Hematopoietic multipotent progenitor cell treated with erythropoietin and hydrocortisone succinate and interleukin-3 and kit ligand, for 8 days (in vitro differentiated cells): Measurements from ENCODE around the gene RNF207.

ENCODE experiments used
- DNase-seq: peaks from one replicate; pipeline ENCODE4 v3.0.0-alpha.2; 2015

RNF207 gene, protein sequence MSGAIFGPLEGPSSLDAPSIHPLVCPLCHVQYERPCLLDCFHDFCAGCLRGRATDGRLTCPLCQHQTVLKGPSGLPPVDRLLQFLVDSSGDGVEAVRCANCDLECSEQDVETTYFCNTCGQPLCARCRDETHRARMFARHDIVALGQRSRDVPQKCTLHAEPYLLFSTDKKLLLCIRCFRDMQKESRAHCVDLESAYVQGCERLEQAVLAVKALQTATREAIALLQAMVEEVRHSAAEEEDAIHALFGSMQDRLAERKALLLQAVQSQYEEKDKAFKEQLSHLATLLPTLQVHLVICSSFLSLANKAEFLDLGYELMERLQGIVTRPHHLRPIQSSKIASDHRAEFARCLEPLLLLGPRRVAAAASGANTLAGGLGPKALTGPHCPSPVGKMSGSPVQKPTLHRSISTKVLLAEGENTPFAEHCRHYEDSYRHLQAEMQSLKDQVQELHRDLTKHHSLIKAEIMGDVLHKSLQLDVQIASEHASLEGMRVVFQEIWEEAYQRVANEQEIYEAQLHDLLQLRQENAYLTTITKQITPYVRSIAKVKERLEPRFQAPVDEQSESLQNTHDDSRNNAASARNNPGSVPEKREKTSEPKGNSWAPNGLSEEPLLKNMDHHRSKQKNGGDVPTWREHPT

DNA sequence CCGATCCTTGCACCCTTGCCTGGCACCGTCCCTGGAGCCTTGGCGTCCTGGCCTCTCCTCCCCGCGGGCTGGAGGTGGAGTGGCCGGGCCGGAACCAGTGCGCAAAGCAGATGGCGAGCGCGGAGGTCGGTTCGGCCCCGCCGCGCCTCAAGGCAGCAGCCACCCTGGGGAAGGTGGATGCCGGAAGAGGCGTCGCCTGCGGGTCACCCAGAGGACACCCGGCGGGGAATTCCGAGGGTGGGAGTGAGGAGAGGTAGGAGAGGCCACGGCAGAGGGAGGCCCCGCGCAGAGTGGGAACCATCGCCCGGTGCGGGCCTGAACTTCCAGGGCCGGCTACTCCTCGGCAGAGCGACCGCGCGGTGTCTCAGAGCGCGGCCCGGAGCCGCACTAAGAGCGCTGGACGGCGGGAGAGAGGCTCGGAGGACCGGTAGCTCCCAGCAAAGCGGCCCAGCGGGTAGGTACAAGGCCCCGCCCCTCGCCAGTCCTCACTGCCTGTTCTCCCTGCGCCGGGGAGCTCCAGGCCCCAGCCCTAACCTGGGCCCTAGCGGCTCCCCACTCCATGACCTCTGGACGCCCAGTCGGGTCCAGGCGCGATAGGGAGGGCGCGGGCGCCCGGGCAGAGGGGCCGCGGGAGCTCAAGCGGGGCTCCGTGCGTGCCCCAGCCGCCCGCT lies at the start of gene RNF207:
TSS of gene RNF207 (plus strand) at position 271 of the 671 bp plus-strand sequence. CDS start 417 bp downstream, outside the sequence.
- peak; percentile 35 for DNase-seq

GRCh38 chr1:6157132-6157527 lies 48.8 kb upstream of the RNF207 start:
- no peak for DNase-seq

DNA sequence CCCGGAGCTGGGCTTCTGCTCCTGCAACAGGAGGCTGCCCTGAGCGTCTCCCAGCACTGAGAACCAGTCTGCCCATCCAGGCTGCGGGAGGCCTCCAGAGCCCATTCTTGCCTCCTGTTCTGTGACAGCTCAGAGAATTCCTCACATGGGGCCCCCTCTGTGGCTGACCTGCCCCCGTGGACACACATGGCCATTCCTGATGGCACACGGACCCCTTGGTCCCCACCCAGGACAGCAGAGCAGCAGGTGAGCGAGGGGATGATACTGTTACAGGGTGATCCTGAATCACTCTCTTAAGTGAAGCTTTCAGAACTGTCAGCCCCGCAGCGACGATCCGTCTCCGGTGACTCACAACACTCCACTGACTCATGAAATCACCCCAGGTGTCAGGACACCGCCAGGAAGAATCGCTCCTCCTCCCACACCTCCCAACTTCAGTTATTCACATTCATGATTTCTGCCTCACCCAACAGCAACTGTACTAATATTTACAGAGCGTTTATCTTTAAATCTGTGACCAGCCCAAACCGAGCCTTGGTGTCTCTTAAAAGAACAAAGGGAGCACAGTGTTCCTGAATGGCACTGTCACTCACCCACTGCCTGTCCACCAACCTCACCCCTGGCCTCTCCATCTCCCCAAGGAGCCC lies 48.3 kb upstream of the RNF207 start:
- no peak for DNase-seq

GRCh38 chr1:6158181-6158580 lies 47.7 kb upstream of the RNF207 start:
- no peak for DNase-seq

- DNase-seq, result no peak
Measured at GRCh38 chr1:6162341-6162740, 43.6 kb upstream of the RNF207 start.

DNA sequence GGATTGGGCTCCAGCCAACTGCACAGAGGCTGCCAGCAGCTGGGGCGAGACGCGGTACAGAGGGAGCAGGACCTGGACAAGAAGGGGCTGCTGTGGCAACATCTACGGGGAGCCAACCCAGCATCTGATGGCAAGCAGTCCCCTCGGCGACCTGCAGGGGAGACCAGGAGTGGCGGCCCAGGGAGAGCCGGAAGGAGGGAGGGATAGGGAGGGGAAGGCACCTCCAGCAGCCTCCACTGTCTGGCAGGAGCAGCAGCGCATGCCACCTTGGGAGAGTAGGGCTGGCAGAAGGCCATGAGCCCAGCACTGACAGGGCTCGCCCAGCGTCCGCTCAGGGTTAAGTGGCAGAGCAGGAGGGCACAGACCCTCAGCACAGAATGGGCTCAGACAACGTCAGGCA lies 43.1 kb upstream of the RNF207 start:
- DNase-seq, result no peak

- no peak for DNase-seq
Measured at GRCh38 chr1:6163191-6163972, 42.5 kb upstream of the RNF207 start.

DNA sequence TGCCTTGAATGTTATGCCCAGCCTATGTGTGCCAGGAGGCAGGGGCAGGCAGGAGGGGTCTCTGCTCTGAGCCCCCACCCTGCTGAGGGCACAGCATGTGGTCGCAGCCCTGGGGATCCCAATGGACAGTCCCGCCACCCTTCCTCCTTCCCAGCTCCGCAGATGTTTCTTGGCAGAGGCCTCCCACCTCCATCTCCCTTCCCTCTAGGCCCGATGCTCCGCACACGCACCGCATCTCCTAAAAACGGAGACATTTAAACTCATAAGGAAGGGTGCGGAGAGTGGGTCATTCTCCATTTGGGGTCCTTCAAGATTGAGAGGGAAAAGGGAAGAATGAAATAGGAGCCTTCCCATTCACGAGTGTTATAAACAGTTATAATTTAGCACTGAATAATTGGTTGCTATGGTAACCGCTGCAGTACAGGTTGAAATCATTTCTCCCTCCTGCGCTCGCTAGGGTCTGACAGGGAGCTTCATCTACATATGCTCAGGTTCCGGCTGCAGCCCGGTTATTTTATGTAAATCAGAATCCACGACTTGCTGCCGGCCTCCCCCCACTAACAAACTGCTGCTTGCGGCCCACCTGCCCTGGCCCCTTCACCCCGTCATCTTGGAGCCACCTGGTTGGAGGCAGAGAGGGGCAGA lies 41.8 kb upstream of the RNF207 start:
- no peak for DNase-seq

DNA sequence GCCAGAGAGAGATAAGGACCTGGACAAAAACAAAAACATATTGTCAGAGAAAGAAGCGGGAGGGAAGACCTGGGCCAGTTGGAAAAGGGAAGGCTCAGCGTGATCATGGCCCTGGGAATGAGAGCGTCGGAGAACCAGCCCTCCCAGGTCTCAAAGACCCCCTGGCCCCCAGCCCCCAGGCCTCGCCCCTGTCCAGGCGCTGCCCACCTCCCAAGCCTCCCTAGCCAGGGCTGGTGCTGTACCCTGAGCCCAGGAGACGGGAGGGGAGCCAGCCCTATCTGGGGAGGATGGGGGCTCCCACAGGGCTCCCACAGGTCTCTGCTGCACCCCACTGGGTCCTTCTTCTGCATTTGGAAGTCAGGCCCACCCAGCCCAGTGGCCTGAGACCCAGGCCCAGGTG lies 40.9 kb upstream of the RNF207 start:
- no peak for DNase-seq

DNA sequence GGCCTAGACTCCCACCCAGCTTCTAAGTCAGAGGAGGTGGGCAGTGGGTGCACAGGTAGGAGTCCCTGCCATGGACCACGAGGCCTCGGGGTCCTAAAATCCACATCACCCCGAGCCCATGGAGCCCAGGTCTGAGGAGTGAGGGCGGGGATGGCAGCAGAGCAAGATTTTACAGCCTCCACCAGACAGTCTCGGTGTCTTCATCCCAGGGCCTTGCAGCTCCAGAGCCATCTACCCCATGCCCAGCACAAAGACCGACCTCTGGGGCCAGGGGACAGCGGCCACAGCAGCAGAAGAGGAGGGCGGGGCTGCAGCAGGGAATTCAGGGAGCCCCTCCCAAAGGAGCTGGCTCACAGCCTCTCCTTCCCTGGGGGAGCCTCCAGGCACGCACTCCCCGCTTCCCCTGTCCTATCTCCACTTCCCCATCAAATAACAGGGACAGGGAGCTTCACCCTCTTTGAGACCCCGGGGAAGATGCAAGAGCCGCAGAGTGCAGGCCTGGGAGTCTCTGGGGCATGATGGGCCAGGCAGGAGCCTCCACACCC lies 40.4 kb upstream of the RNF207 start:
- no peak for DNase-seq

GRCh38 chr1:6166221-6166620 lies 39.7 kb upstream of the RNF207 start:
- DNase-seq, result no peak

GRCh38 chr1:6166655-6167390 lies 39.1 kb upstream of the RNF207 start:
- no peak for DNase-seq

- no peak for DNase-seq
Measured at GRCh38 chr1:6167391-6168303, 38.3 kb upstream of the RNF207 start.

GRCh38 chr1:6168947-6169586 lies 36.9 kb upstream of the RNF207 start:
- DNase-seq, result no peak

DNA sequence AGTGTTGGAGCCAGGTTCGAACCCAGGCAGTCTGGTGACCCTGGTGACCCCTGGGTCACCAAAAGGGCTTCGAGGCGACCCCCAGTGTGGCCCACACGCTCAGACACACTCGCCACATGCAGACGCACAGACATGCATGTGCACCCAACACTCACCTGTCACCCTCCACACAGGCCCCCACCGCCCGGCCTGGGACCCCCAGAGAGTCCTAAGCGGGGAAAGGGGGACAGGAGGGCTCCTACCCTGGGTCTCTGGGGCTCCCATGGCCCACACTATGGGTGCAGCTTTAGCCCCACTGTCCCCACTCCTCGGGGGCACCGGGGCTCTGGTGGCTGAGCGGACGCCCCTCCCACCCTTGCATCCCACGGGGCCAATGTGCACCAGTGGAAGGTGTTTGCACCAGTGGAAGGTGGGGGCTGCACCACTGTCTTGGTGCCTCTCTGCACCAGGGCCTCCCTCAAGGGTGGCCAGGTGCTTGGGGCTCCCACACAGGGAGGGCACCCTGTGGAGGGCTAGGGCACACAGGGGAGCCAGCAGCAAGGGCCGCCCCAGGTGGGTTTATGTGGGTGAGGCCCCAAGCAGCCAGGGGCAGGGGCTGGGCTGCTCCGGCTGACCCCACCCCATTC lies 35.7 kb upstream of the RNF207 start:
- no peak for DNase-seq

DNA sequence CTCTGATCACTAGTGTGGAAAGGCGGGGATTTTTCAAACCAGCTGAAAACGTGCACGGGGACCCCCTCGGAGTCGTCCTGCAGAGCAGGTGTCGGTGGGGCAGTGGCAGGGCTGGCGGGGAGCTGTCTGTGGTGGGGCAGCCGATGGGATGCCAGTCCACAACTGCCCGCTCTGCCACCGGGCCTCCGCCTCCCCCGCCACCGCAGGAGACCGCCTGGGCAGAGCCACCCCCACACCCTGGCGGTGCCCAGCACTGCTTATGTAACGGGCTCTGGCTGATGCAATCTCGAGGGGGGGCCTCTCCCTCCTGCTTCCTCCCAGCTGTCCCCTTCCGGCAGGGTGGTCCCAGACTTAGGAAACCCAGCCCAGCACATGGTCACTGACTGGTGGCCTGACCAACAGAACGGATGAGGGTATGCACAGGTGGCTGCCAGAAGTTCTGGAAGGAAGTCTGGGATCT lies 35.1 kb upstream of the RNF207 start:
- no peak for DNase-seq

DNA sequence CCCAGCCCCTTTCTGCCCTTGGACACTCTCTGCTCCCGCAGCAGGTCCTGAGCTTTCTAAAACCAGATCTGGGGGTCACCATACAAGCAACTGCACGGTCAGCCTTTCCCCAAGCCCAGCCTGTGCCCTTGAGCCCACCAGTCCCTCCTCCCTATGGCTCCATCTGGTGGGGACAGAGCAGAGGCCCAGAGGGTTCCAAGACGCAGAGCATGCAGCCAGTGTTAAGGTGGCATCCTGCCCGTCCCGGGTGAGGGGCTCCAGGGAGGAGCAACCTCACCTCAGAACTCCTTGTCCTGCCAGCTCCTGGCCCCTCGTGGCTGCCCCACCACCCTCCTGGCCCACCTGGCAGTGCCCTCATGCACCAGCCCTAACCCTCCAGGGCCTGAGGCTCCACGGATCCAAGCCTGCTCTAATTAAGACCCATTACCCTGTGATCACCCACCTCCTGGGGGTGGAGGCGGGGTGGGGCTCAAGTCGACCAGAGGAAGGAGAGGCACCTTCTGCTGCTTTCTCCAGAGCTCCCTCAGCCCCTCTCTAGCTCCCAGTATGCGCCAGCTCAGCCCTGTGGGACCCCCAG lies 34.3 kb upstream of the RNF207 start:
- DNase-seq, result peak; percentile 18

- DNase-seq, result no peak
Measured at GRCh38 chr1:6172549-6172948, 33.4 kb upstream of the RNF207 start.
